Dermis microvascular lymphatic vessel endothelial cell (primary cell): Measurements from ENCODE around the gene KIT. TPM values are rescaled to one million over a fixed set of nuclear protein-coding genes. Genes with fewer than 3 reads are reported as not detected.
"Not testable (repeated sequence)": the region's sequence is repeated elsewhere in the genome, so short reads cannot be mapped to it uniquely, and the experiment has no call there.

ENCODE experiments used
- DNase-seq, 2 donors: peaks; one replicate each; pipeline versions ENCODE4 v3.0.0 to v3.0.0-alpha.2; 2010; ENCODE audit warnings: low read depth in 2 of 2
- total RNA-seq: library from RNA; depleted of rRNA; stranded (reverse); fragments of >200 nt; gene quantifications from 2 replicates; pipeline ENCODE4 v1.2.1, GENCODE V29; 2014

The KIT gene
- total RNA-seq, result 1.2 and 3.7 TPM in 2 replicates

- peak in 1 of 2 donors; percentile 37 for DNase-seq
Measured at GRCh38 chr4:54657551-54658251, at the start of gene KIT. Gene KIT (plus strand): TSS chr4:54657957. CDS start chr4:54658015, 58 bp downstream.

DNA sequence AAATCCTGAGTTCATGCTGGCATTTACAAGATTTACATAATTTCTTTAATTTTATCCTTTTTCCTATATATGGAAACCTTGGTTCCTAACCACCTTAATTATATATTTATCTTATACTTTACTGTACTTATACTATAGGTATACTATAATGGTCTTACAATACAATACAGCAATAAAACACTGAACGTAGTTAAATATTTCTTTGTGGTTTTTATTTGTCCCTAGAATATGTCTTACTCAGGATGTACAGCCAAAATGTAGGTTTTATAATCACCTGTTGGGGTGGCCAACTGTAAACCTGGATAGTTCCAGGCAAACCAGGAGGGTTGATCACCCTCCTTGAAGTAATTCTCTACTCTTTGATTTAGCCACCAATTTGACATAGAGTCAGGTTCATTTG lies 48.4 kb upstream of the KIT start:
- no peak for DNase-seq

GRCh38 chr4:54614149-54614548 lies 43.6 kb upstream of the KIT start:
- no peak for DNase-seq

DNA sequence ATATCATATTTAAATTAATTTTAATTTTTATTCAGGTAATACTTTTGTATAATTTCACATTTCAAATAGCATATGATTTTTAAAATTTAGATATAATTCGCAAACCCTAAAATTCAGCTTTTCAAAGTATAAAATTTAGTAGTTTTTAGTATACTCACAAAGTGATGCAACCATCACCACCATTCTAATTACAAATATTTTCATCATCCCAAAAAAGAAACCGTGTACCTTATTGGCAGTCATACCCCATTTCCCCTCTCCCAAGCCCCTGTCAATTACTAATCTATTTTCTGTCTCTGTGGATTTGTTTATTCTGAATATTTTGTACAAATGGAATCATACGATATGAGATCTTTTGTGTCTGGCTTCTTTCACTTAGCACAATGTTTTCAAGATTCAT lies 37.0 kb upstream of the KIT start:
- DNase-seq, result no peak

- no peak for DNase-seq
Measured at GRCh38 chr4:54625391-54625790, 32.4 kb upstream of the KIT start.

DNA sequence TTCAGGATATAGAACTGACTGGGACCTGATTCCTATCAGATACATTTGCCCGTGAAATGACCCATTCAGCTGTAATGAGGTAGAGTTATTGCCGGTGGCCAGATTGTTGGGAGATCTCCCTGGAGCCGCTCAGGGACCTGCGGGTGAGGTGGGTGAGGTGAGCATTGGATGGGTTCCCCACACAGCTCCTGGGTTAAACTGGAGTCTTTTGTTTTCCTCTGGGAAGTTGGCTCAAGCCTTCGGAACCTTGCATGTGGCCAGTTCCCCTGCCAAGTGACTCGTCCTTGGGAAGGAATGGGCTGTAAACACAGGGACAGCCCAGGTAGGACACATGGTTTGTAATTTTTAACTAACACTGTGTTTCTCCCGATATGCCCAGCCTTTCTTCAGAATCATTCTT lies 31.6 kb upstream of the KIT start:
- DNase-seq, result no peak

DNA sequence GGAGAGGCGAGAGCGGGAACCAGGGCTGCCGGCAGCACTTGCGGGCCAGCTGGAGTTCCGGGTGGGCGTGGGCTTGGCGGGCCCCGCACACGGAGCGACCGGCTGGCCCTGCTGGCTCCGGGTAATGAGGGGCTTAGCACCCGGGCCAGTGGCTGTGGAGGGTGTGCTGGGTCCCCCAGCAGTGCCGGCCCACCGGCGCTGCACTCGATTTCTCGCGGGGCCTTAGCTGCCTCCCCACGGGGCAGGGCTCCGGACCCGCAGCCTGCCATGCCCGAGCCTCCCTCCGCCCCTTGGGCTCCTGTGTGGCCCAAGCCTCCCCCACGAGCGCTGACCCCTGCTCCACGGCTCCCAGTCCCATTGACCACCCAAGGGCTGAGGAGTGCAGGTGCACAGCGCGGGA lies 25.2 kb upstream of the KIT start:
- no peak for DNase-seq

- DNase-seq, result not testable (repeated sequence)
Measured at GRCh38 chr4:54633102-54633740, 24.5 kb upstream of the KIT start.

- no peak for DNase-seq
Measured at GRCh38 chr4:54635318-54635717, 22.4 kb upstream of the KIT start.

DNA sequence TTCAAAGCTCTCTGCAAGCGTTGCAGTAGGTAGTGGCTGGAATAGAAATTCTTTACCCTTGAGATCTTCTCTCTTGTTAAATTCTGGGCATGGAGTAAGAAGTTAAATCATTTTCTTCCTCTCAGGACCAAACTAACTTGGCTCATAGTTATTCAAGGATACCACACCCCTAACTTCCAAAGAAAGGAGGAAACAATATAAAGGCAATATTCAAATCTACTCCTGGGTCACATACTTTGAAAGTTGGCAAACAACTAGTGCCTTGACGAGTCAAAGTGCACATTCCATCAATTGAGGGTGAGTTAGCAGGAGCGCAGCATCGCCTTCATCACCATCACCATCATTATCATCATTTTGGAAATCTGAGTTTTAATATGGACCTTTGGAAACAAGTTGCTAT lies 20.4 kb upstream of the KIT start:
- no peak for DNase-seq

DNA sequence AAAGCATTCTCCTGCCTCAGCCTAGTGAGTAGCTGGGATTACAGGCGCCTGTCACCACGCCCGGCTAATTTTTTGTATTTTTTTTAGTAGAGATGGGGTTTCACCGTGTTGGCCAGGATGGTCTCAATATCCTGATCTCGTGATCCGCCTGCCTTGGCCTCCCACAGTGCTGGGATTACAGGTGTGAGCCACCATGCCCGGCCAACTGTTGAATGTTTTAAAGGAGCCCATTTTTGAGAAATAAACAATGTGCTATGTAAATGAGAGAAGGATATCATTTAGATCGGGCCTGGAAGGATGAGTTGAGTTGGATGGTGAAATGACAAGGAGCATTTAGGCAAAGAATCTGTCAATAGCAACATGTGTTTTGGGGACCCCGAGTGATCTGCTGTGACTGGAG lies 16.7 kb upstream of the KIT start:
- not testable (repeated sequence) for DNase-seq

DNA sequence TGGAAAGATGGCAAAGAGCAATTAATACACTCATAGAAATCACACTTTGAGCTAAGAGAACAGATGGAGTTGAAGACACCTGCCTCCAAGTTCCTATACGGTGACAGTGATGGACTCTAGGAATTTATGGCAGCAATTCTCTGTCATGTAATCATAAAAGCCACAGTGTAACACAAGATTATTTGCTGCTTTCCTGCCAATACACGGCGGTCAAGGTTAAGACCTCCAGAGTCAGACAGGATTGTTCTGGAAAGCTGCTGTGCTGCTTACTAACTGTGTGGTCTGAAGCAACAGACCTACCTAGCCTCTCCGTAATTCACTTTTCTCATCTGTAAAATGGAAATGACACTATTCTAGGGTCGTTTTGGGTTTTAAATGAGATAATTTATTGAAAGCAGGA lies 14.6 kb upstream of the KIT start:
- DNase-seq, result no peak

- DNase-seq, result no peak
Measured at GRCh38 chr4:54643958-54644751, 13.6 kb upstream of the KIT start.

DNA sequence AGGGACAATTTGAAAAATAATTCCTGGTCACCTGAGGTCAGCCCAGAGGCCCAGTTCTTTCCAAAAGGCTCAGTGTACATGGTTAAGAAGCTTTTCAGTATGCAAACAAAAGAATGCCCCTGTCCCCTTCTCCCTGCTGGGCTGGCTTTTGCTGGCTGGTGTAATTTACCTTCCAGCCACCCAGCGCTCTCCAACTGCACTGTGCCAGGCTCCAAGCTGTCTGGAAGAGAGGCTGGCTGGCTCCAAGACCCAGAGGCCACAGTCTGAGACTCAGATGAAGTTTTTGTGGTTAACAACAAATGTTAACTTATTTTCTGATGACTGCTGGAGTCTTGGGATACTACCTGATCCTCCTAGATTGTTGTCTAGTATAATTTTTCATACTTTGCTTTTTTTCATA lies 11.9 kb upstream of the KIT start:
- DNase-seq, result no peak

GRCh38 chr4:54647070-54647469 lies 10.7 kb upstream of the KIT start:
- no peak for DNase-seq

GRCh38 chr4:54651050-54651449 lies 6.7 kb upstream of the KIT start:
- no peak for DNase-seq

DNA sequence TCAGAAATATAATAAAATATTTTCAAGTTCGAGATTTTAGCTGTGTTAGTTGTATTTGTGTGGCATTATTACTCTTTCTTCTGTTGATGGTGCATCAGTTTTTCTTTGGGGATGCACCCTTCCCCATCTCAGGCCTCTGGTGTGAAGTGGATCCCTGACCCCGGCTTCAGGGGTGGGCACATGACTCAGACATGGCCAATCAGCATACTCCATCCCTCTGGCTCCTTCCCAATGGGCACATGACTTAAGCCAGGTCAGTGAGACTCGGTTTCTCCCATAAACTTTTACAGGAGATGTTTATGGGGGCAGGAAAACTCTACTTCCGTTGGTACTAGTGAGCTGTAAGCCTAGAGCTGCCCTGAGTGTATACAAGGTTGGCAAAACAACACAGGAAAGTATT lies 3.0 kb upstream of the KIT start:
- no peak for DNase-seq

- no peak for DNase-seq
Measured at GRCh38 chr4:54657185-54657550, 589 bp upstream of the KIT start.

DNA sequence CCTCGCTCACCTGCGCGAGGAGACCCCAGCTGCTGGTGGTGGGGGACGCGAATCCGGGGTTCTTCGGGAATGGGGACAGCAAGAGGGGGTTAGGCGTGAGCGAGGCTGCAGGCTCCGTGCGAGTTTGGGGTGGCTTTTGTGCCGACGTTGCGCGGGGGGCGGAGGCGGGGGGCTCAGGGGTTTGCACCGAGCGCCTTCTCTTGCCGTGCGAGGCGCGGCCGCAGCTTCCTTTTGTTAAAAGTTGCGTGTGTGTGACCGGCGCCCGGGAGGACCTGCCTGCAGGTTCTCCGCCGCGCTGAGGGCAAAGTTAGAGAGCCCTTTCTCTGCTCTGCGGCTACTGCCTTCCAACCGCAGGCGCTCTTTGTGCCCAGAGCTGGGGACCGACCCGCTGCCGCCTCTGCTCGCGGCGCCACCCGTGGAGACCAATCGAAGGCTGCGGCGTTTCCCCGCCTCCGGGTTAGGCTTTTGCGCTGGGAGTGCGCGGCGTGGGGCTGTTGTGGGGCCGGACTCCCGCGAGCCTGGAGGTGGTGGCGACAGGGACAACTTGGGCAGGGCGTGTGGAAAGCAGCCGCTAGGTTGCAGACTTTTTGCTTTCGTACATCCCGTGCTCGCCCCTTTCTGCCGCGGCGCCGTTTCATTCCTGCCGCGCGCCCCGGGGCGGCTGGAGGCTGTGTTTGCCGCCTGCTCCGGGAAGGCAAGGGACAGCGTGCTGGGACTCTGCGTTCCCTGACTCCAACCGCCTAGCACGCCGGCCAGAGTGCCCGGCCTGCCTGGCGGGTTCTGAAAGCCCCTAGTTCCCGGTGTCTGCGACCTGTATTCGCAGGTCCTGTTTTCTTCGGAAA lies 716 bp downstream of the KIT start:
- DNase-seq, result peak in 1 of 2 donors; percentile 53

GRCh38 chr4:54659313-54659712 lies 1.6 kb downstream of the KIT start:
- DNase-seq, result peak in 1 of 2 donors; percentile 13

- no peak for DNase-seq
Measured at GRCh38 chr4:54659749-54660535, 2.2 kb downstream of the KIT start.
